ENCODE data around the gene SPATA6L.

- TF ChIP-seq CTCF (conservative IDR thresholded peaks at IDR 0.05) (no peak), EZH2 (IDR thresholded peaks at IDR 0.05; ENCODE audit: low read depth) (no peak)
These were observed 48.5 kb downstream of the SPATA6L start for GRCh38 chr9:4617752-4618151.
